Choroid plexus epithelial cell (primary cell): Measurements from ENCODE around the gene CUL4A.

Experiments used
- DNase-seq: peaks from one replicate; pipeline ENCODE4 v3.0.0-alpha.2; 2010; ENCODE audit warnings: low read depth
- H3K4me3 ChIP-seq: 2 replicates; pipeline ENCODE4 v1.5.1; 2011; ENCODE audit warnings: low read depth, mild to moderate bottlenecking, control low read depth, low read length, moderate library complexity
- CTCF ChIP-seq: conservative IDR thresholded peaks from 2 replicates; pipeline ENCODE4 v1.5.1; 2011; ENCODE audit warnings: low read depth, mild to moderate bottlenecking, control low read depth, inconsistent platforms, low read length, moderate library complexity

The CUL4A gene

GRCh38 chr13:113207890-113208420 is 1.5 kb upstream of the CUL4A start:
- DNase-seq: peak; percentile 63
- peak; percentile 18 for TF ChIP-seq CTCF

GRCh38 chr13:113208421-113209335 is 735 bp upstream of the CUL4A start, which contains the start of gene PCID2:
Gene PCID2 (minus strand): TSS chr13:113208669. CDS start chr13:113208634, 35 bp downstream.
- DNase-seq: peak; percentile 91
- H3K4me3 ChIP-seq: peak within 1 kb of the TSS; percentile 89
- TF ChIP-seq CTCF: no peak

More at GRCh38 chr13:113207890-113208420, 1.5 kb upstream of the CUL4A start:
- H3K4me3 ChIP-seq: peak overlapping the region; percentile 89

GRCh38 chr13:113209759-113210421 is 477 bp downstream of the CUL4A start:
- no peak for TF ChIP-seq CTCF
- DNase-seq: peak; percentile 68
- H3K4me3 ChIP-seq: peak overlapping the region; percentile 89

- H3K4me3 ChIP-seq: peak overlapping the region; percentile 26
- DNase-seq: no peak
- no peak for TF ChIP-seq CTCF
Observed at GRCh38 chr13:113210833-113211232, 1.4 kb downstream of the CUL4A start.

- no peak for DNase-seq
- peak; percentile 44 for TF ChIP-seq CTCF
- no peak overlapping the region for H3K4me3 ChIP-seq
Observed at GRCh38 chr13:113211774-113212173, 2.4 kb downstream of the CUL4A start.

GRCh38 chr13:113216254-113217048 is 7.0 kb downstream of the CUL4A start:
- no peak overlapping the region for H3K4me3 ChIP-seq
- DNase-seq: peak; percentile 63
- no peak for TF ChIP-seq CTCF
